GM13977 (cell line): ENCODE measurements around the gene APBB2.

ENCODE experiments used
- DNase-seq: peaks from one replicate; pipeline ENCODE4 v3.0.0; 2012; ENCODE audit warnings: low spot score
- CTCF ChIP-seq: IDR thresholded peaks from 2 replicates; pipeline ENCODE4 v1.5.1; 2012; ENCODE audit warnings: mild to moderate bottlenecking, control low read depth; ENCODE audit not compliant: insufficient read depth; ENCODE audit errors: extremely low read depth, missing control alignments
- in situ Hi-C: fragments of 300-500 bp; cut with MboI; formaldehyde crosslinking; loops from one replicate; pipeline ENCODE4 v1.12.0; 2022; ENCODE audit warnings: low sequenced_read_pairs, low pct_unique_long_range_greater_than_20kb, mixed read lengths, inconsistent platforms; ENCODE audit not compliant: unreplicated experiment

Gene APBB2

GRCh38 chr4:41189076-41189475 is 25.3 kb downstream of the APBB2 start:
- TF ChIP-seq CTCF: no peak
- in situ Hi-C loops: no loop called here
- DNase-seq: no peak

- in situ Hi-C loops: no loop called here
- DNase-seq: no peak
- TF ChIP-seq CTCF: no peak
Observed at GRCh38 chr4:41185614-41186592, 28.4 kb downstream of the APBB2 start.

GRCh38 chr4:41184009-41184408 is 30.3 kb downstream of the APBB2 start:
- DNase-seq: no peak
- in situ Hi-C loops: no loop called here
- TF ChIP-seq CTCF: no peak

GRCh38 chr4:41183021-41183553 is 31.3 kb downstream of the APBB2 start:
- no peak for DNase-seq
- no peak for TF ChIP-seq CTCF
- in situ Hi-C loops: no loop called here

GRCh38 chr4:41181037-41181436 is 33.3 kb downstream of the APBB2 start:
- in situ Hi-C loops: no loop called here
- no peak for TF ChIP-seq CTCF
- no peak for DNase-seq

GRCh38 chr4:41179498-41180195 is 34.7 kb downstream of the APBB2 start:
- DNase-seq: no peak
- in situ Hi-C loops: no loop called here
- TF ChIP-seq CTCF: no peak
